Esophagus muscularis mucosa (tissue), 4 donors: Measurements from ENCODE around the gene COPS6. TPM values are rescaled to one million over a fixed set of nuclear protein-coding genes. Genes with fewer than 3 reads are reported as not detected.

ENCODE experiments used
- DNase-seq: peaks from one replicate; pipeline ENCODE4 v3.0.0-alpha.2; 2017; ENCODE audit errors: extremely low spot score
- H3K27ac ChIP-seq, 4 donors: fragments of 200-600 bp; sonication (generic); replicated peaks in 1 of 4; 1 replicate in 3 of 4; 2 replicates in 1 of 4; pipeline ENCODE4 v1.5.1; 2016 to 2019; ENCODE audit warnings: mild to moderate bottlenecking in 1 of 4
- H3K27me3 ChIP-seq, 4 donors: fragments of 200-600 bp; sonication (generic); one replicate each; pipeline versions ENCODE4 v1.5.1 to v1.6.0; 2016 to 2019
- H3K36me3 ChIP-seq, 4 donors: fragments of 200-600 bp; sonication (generic); one replicate each; pipeline ENCODE4 v1.5.1; 2016 to 2019
- H3K4me1 ChIP-seq, 4 donors: fragments of 200-600 bp; sonication (generic); one replicate each; pipeline ENCODE4 v1.5.1; 2016 to 2019
- H3K4me3 ChIP-seq, 4 donors: fragments of 200-600 bp; sonication (generic); 1 replicate in 2 of 4; 2 replicates in 2 of 4; pipeline ENCODE4 v1.5.1; 2016 to 2019; ENCODE audit warnings: mild to moderate bottlenecking in 4 of 4, moderate library complexity in 1 of 4
- H3K9me3 ChIP-seq, 4 donors: fragments of 200-600 bp; sonication (generic); 1 replicate in 3 of 4; 2 replicates in 1 of 4; pipeline ENCODE4 v1.5.1; 2016 to 2019
- EP300 ChIP-seq: sonication (generic); formaldehyde crosslinking; IDR thresholded peaks from one replicate; pipeline ENCODE4 v1.6.1; 2017; ENCODE audit warnings: antibody characterized with exemption
- POLR2A ChIP-seq: fragments of 450-650 bp; IDR thresholded peaks from one replicate; pipeline ENCODE4 v1.6.1; 2017; ENCODE audit warnings: antibody characterized with exemption, moderate library complexity, mild to moderate bottlenecking, low read depth
- POLR2AphosphoS5 ChIP-seq, 2 donors: sonication (generic); formaldehyde crosslinking; IDR thresholded peaks; one replicate each; pipeline ENCODE4 v1.6.1; 2017; ENCODE audit warnings: antibody characterized with exemption in 2 of 2
- WGBS: methylation state at CpG from one replicate; pipeline ENCODE4 v1.1.5; 2018; 5-methylcytosine and 5-hydroxymethylcytosine counted together
- intact Hi-C: fragments of 100-400 bp; cut with DNase I; formaldehyde crosslinking; loops from one replicate; pipeline ENCODE4 v1.15.1; 2023
- total RNA-seq, 4 donors: library from RNA; depleted of rRNA; stranded (reverse); fragments of >200 nt; gene quantifications; one replicate each; pipeline versions ENCODE4 v1.1.0 to v1.2.1, GENCODE V29; 2016
- TF ChIP-seq, protein P1 (sequence below), 3 experiments: fragments of 200-600 bp in 2 of 3; fragments of 450-650 bp in 1 of 3; sonication (generic) in 2 of 3; IDR thresholded peaks; one replicate each; pipeline ENCODE4 v1.5.1; 2017 to 2019; ENCODE audit warnings: antibody characterized with exemption in 3 of 3, mild to moderate bottlenecking in 2 of 3, moderate library complexity in 1 of 3

Gene COPS6
- 10 to 100 TPM; 49.4 to 97.6 (median 73.7) TPM for total RNA-seq

DNA sequence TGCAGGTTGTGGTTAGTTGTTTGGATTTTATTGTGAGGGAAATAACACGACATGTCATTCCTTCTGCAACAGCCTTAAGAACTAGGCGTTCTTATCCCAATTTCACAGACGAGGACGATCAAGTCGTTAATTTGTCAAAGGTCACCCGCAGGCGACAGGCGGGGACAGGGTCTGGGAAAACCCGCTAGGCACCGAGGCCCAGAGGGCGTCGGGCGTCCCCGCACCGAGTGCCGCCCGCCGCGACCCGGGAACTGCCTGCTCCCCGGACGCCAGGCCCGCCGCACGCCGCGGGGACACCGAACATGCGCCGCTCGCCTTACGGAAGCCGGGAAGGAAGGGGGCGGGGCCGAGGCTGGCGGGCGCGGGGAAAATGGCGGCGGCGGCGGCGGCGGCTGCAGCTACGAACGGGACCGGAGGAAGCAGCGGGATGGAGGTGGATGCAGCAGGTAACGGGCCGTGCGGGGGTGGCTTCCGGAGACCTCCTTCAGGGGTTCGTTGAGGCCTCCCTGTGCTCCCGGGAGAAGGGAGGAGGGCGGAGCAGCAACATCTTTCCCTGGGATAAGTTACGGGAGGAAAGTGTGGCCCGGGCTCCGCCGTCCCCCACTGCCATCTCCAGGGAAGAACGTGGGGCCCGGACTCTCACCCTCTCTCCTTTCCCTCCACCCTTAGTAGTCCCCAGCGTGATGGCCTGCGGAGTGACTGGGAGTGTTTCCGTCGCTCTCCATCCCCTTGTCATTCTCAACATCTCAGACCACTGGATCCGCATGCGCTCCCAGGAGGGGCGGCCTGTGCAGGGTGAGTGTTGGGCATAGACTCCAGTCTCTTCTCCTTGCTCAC is at the start of gene COPS6:
TSS of gene COPS6 (plus strand) at position 349 of the 837 bp plus-strand sequence. CDS start at position 371, 22 bp downstream.
- peaks cover 18 to 46% (median 39%) of the 10 kb centered on the region in 4 donors for H3K4me1 ChIP-seq
- under 1% methylated on average over 17 of the region's 68 CpGs for WGBS
- DNase-seq = peak; percentile 96
- H3K9me3 ChIP-seq = no peaks in the 10 kb centered on the region
- intact Hi-C loops = loop anchor here (10.0 kb wide), 2 partner anchors 94 to 174 kb away; partner anchors contain the start of gene TRIM4
- H3K27me3 ChIP-seq = peaks cover 0 to 5% (median 0%) of the 10 kb centered on the region in 4 donors
- peaks cover 30 to 40% (median 38%) of the 10 kb centered on the region in 4 donors for H3K36me3 ChIP-seq
- TF ChIP-seq POLR2A (peak; percentile 73), POLR2AphosphoS5 (IDR thresholded peaks at IDR 0.05) (peak; percentile 92 to 95), EP300 (no peak)
- TF ChIP-seq, protein P1, sequence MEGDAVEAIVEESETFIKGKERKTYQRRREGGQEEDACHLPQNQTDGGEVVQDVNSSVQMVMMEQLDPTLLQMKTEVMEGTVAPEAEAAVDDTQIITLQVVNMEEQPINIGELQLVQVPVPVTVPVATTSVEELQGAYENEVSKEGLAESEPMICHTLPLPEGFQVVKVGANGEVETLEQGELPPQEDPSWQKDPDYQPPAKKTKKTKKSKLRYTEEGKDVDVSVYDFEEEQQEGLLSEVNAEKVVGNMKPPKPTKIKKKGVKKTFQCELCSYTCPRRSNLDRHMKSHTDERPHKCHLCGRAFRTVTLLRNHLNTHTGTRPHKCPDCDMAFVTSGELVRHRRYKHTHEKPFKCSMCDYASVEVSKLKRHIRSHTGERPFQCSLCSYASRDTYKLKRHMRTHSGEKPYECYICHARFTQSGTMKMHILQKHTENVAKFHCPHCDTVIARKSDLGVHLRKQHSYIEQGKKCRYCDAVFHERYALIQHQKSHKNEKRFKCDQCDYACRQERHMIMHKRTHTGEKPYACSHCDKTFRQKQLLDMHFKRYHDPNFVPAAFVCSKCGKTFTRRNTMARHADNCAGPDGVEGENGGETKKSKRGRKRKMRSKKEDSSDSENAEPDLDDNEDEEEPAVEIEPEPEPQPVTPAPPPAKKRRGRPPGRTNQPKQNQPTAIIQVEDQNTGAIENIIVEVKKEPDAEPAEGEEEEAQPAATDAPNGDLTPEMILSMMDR (IDR thresholded peaks at IDR 0.05) = peak in 1 of 3 experiments; percentile 36
- peak within 1 kb of the TSS; percentile 84 to 91 (median 90) for H3K27ac ChIP-seq
- peak within 1 kb of the TSS; percentile 71 to 98 (median 90) for H3K4me3 ChIP-seq

DNA sequence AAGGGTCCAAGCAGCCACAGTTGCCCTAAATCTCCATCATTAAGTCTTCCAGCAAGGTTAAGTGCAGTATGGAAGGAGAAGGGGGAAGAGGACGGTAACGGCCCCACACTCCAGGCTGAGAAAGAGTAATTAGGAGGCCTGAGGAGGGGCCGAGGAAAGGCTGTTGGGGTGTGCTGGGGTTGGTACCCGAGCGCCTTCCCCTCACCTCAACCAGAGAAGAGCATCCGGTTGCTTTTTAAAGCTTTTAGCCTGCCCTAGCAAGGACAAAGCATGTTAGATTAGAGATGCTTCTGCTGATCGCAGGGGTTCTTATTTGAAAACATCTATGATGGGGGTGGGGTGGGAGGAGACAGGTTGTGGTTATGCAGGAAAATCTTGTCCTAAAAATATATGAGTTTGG is 48.2 kb upstream of the COPS6 start:
- DNase-seq = no peak
- WGBS = 65% methylated on average over 7 of the region's 7 CpGs
- Histone ChIP-seq H3K27me3 (no peaks in the 10 kb centered on the region), H3K4me1 (no peaks in the 10 kb centered on the region), H3K27ac (no peak overlapping the region), H3K9me3 (no peaks in the 10 kb centered on the region), H3K36me3 (peaks cover 3 to 31% (median 6%) of the 10 kb centered on the region in 4 donors), H3K4me3 (no peak overlapping the region)
- intact Hi-C loops = no loop called here
- TF ChIP-seq POLR2AphosphoS5 (IDR thresholded peaks at IDR 0.05) (no peak), POLR2A (no peak)
- TF ChIP-seq, protein P1 (IDR thresholded peaks at IDR 0.05) = no peak

DNA sequence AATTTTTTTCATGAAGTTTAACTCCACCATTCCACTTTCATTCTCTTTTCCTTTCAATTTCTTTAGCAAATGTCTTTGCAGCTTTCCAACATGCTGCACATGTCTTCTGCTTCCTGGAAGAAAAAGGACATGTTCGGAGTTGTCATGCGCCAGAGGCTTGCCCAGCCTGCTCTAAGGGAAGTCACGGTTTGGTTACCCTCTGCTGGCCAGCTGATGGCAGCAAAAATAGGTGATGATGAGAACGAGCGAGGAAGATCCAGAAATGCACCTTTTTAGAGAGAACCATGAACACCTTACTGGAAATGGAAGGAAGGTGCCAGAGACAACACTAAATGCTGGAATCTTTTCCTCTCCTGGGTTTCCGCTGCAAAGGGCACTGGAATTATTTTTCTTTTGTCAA is 44.1 kb upstream of the COPS6 start:
- 69% methylated on average over 6 of the region's 6 CpGs for WGBS
- Histone ChIP-seq H3K27me3 (no peaks in the 10 kb centered on the region), H3K27ac (no peak overlapping the region), H3K9me3 (no peaks in the 10 kb centered on the region), H3K4me3 (no peak overlapping the region), H3K4me1 (peaks cover 0 to 6% (median 4%) of the 10 kb centered on the region in 4 donors), H3K36me3 (peaks cover 0 to 2% (median 0%) of the 10 kb centered on the region in 4 donors)
- intact Hi-C loops = loop anchor here (5.0 kb wide), 1 partner anchor 47 kb away; no protein-coding TSS in a partner anchor
- no peak for TF ChIP-seq POLR2AphosphoS5 (IDR thresholded peaks at IDR 0.05)
- no peak for TF ChIP-seq EP300
- TF ChIP-seq, protein P1 (IDR thresholded peaks at IDR 0.05) = no peak
- no peak for TF ChIP-seq POLR2A
- no peak for DNase-seq

DNA sequence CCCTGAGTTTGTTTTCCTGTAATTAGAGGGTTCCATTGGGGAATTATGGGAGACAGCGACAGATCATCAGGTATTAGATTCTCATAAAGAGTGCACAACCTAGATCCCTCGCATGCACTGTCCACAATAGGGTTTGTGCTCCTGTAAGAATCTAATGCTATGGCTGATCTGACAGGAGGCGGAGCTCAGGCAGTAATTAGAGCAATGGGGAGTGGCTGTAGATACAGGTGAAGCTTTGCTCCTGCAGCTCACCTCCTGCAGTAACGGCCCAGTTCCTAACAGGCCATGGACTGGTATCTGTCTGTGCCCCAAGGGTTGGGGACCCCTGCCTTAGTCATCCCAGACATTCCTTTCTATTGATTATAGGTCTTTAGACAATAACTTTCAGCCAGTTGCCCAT is 40.1 kb upstream of the COPS6 start:
- Histone ChIP-seq H3K9me3 (no peaks in the 10 kb centered on the region), H3K36me3 (peaks cover 0 to 6% (median 0%) of the 10 kb centered on the region in 4 donors), H3K27ac (no peak overlapping the region), H3K4me1 (peaks cover 6 to 37% (median 26%) of the 10 kb centered on the region in 4 donors), H3K27me3 (no peaks in the 10 kb centered on the region), H3K4me3 (no peak overlapping the region)
- DNase-seq = no peak
- WGBS = 94% methylated on average over 4 of the region's 4 CpGs
- intact Hi-C loops = loop anchor here (5.0 kb wide), 1 partner anchor 51 kb away; no protein-coding TSS in a partner anchor
- no peak for TF ChIP-seq POLR2A
